ENCODE results near the gene HS3ST6. TPM values are rescaled to one million over a fixed set of nuclear protein-coding genes. Genes with fewer than 3 reads are reported as not detected.

Gene HS3ST6
- total RNA-seq, 1 donor from 2014 or later = not detected

DNA sequence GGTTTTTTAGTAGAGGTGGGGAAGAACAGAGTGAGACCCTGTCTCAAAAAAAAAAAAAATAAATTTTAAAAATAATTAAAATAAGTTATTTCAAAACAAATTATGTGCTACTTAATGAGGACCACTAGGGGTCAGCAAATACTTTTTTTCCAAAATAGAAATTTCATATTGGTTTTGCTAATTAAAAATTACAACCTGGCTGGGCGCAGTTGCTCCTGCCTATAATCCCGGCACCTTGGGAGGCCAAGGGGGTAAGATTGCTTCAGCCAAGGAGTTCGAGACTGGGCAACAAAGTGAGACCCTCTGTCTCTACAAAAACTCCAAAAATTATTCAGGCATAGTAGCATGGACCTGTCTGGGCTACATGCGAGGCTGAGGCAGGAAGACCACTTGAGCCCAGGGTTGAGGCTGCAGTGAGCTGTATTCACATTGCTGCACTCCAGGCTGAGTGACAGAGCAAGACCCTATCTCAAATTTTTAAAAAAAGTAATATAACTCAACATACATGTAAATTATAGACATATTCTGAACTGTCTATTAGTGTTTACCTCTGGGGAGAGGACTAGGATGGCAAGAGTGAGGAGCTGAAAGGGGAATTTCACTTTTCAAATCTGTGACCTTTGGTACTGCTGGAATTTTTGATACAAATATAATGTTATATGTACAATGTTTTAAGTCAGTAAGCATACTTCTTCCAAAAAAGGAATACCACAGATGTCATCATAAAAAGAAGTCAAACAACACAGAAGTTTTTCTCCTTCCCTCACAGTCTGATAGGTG, 54.3 kb downstream of the HS3ST6 start:
- no peaks in the 10 kb centered on the region for H3K9me3 Mint-ChIP-seq (ENCODE audit: low read depth)
- no peak for DNase-seq (ENCODE audit: low spot score)
- H3K4me3 Mint-ChIP-seq (ENCODE audit: unreplicated experiment) = no peak overlapping the region
- H3K4me1 Mint-ChIP-seq (ENCODE audit: low read depth) = peaks cover 10% of the 10 kb centered on the region
- peak; percentile 92 for TF ChIP-seq CTCF (IDR thresholded peaks at IDR 0.05)
- H3K36me3 Mint-ChIP-seq (ENCODE audit: low read depth) = no peaks in the 10 kb centered on the region
- no peaks in the 10 kb centered on the region for H3K27me3 Mint-ChIP-seq (ENCODE audit: low read depth)
- no peak overlapping the region for H3K27ac Mint-ChIP-seq (ENCODE audit: unreplicated experiment)

DNA sequence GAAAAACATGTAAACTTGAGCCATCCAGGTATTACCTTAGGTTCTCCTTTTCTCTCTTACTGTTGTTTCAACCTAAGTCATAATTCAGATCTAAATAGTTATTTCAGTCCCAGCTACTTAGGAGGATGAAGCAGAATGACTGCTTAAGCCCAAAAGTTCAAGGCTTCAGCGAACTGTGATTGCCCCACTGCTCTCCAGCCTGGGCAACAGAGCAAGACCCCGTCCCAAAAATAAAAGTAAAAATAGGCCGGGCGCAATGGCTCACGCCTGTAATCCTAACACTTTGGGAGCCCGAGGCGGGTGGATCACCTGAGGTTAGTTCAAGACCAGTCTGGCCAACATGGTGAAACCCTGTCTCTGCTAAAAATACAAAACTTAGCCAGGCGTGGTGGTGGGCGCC, 55.8 kb downstream of the HS3ST6 start:
- no peak for DNase-seq (ENCODE audit: low spot score)
- Mint-ChIP-seq H3K9me3 (ENCODE audit: low read depth) (no peaks in the 10 kb centered on the region), H3K27ac (ENCODE audit: unreplicated experiment) (no peak overlapping the region), H3K4me3 (ENCODE audit: unreplicated experiment) (no peak overlapping the region), H3K4me1 (ENCODE audit: low read depth) (peaks cover 25% of the 10 kb centered on the region), H3K27me3 (ENCODE audit: low read depth) (no peaks in the 10 kb centered on the region), H3K36me3 (ENCODE audit: low read depth) (no peaks in the 10 kb centered on the region)
- no peak for TF ChIP-seq CTCF (IDR thresholded peaks at IDR 0.05)

DNA sequence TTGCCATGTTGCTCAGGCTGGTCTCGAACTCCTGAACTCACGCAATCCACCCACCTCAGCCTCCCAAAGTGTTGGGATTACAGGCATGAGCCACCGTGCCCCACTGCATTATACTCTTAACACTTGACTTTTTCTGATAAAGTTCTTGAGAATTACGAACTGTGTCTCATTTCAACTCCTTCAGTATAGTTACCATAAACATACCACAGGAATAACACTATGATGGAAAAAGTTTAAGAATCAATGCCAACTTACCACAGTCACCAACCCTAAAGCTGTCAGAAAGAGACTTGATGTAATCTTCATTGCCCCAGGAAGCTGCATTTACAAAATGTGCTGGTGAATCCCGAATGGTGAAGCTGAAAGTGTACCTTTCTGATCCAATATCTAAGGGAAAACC, 56.5 kb downstream of the HS3ST6 start:
- no peaks in the 10 kb centered on the region for H3K9me3 Mint-ChIP-seq (ENCODE audit: low read depth)
- H3K4me1 Mint-ChIP-seq (ENCODE audit: low read depth) = peaks cover 31% of the 10 kb centered on the region
- no peak overlapping the region for H3K27ac Mint-ChIP-seq (ENCODE audit: unreplicated experiment)
- no peaks in the 10 kb centered on the region for H3K27me3 Mint-ChIP-seq (ENCODE audit: low read depth)
- no peak overlapping the region for H3K4me3 Mint-ChIP-seq (ENCODE audit: unreplicated experiment)
- TF ChIP-seq CTCF (IDR thresholded peaks at IDR 0.05) = no peak
- no peaks in the 10 kb centered on the region for H3K36me3 Mint-ChIP-seq (ENCODE audit: low read depth)
- DNase-seq (ENCODE audit: low spot score) = no peak

Other genes with a start within 250 kb of the HS3ST6 start
- gene JPT2, start 240.1 kb downstream of the HS3ST6 start, total RNA-seq = 59.2 to 65.9 TPM (median 63.0 TPM) in 3 replicates
- gene MAPK8IP3, start 212.2 kb downstream of the HS3ST6 start, total RNA-seq = 53.8 to 66.0 TPM (median 56.4 TPM) in 3 replicates
- gene NME3, start 146.9 kb downstream of the HS3ST6 start, total RNA-seq = 51.0 to 62.9 TPM (median 53.8 TPM) in 3 replicates
- 16.9 to 28.4 TPM (median 19.7 TPM) in 3 replicates for gene EME2, start 145.6 kb downstream of the HS3ST6 start, total RNA-seq
- 54.5 to 78.7 TPM (median 60.4 TPM) in 3 replicates for gene MRPS34, start 145.3 kb downstream of the HS3ST6 start, total RNA-seq
- gene SPSB3, start 135.8 kb downstream of the HS3ST6 start, total RNA-seq = 30.8 to 32.1 TPM (median 31.5 TPM) in 3 replicates
- 36.5 to 46.0 TPM (median 40.7 TPM) in 3 replicates for gene NUBP2, start 135.5 kb downstream of the HS3ST6 start, total RNA-seq
- 0.12 to 0.31 TPM in 2 of 3 replicates, not detected in the other for gene IGFALS, start 124.7 kb downstream of the HS3ST6 start, total RNA-seq
- gene HAGH, start 91.6 kb downstream of the HS3ST6 start, total RNA-seq = 46.5 to 56.7 TPM (median 55.1 TPM) in 3 replicates
- gene FAHD1, start 91.2 kb downstream of the HS3ST6 start, total RNA-seq = 25.8 to 27.1 TPM (median 25.9 TPM) in 3 replicates
- gene MEIOB, start 46.3 kb downstream of the HS3ST6 start, total RNA-seq = 1.1 to 1.3 TPM (median 1.2 TPM) in 3 replicates
- 18.3 to 19.1 TPM (median 18.8 TPM) in 3 replicates for gene MSRB1, start 24.8 kb upstream of the HS3ST6 start, total RNA-seq
- gene RPL3L, start 36.3 kb upstream of the HS3ST6 start, total RNA-seq = not detected in 3 replicates
- 97.9 to 131 TPM (median 110 TPM) in 3 replicates for gene NDUFB10, start 41.1 kb upstream of the HS3ST6 start, total RNA-seq
- 1,605 to 1,878 TPM (median 1,662 TPM) in 3 replicates for gene RPS2, start 46.4 kb upstream of the HS3ST6 start, total RNA-seq
- gene RNF151, start 48.4 kb upstream of the HS3ST6 start, total RNA-seq = not detected in 3 replicates
- gene TBL3, start 53.6 kb upstream of the HS3ST6 start, total RNA-seq = 20.9 to 40.1 TPM (median 21.6 TPM) in 3 replicates
- gene NOXO1, start 63.1 kb upstream of the HS3ST6 start, total RNA-seq = 0.25 to 0.48 TPM (median 0.26 TPM) in 3 replicates
- 17.0 to 19.7 TPM (median 17.5 TPM) in 3 replicates for gene GFER, start 65.8 kb upstream of the HS3ST6 start, total RNA-seq
- 0.39 to 0.74 TPM (median 0.67 TPM) in 3 replicates for gene SYNGR3, start 71.6 kb upstream of the HS3ST6 start, total RNA-seq
- 39.0 to 43.4 TPM (median 41.7 TPM) in 3 replicates for gene ZNF598, start 91.4 kb upstream of the HS3ST6 start, total RNA-seq
- gene NPW, start 101.4 kb upstream of the HS3ST6 start, total RNA-seq = 1.1 to 3.7 TPM (median 2.5 TPM) in 3 replicates
- 61.5 to 89.4 TPM (median 87.0 TPM) in 3 replicates for gene NHERF2, start 108.5 kb upstream of the HS3ST6 start, total RNA-seq
- 12.6 to 15.4 TPM (median 14.2 TPM) in 3 replicates for gene NTHL1, start 129.4 kb upstream of the HS3ST6 start, total RNA-seq
- gene TSC2, start 129.6 kb upstream of the HS3ST6 start, total RNA-seq = 107 to 158 TPM (median 108 TPM) in 3 replicates
- 131 to 230 TPM (median 216 TPM) in 3 replicates for gene PKD1, start 217.5 kb upstream of the HS3ST6 start, total RNA-seq
- gene RAB26, start 230.2 kb upstream of the HS3ST6 start, total RNA-seq = 0.28 to 1.1 TPM (median 0.80 TPM) in 3 replicates
- gene TRAF7, start 237.4 kb upstream of the HS3ST6 start, total RNA-seq = 62.1 to 71.3 TPM (median 63.4 TPM) in 3 replicates

Measured in chondrocyte (in vitro differentiated cells).